ENCODE results near the gene GSC2. TPM values are rescaled to one million over a fixed set of nuclear protein-coding genes. Genes with fewer than 3 reads are reported as not detected.

The GSC2 gene
- not detected for total RNA-seq

GRCh38 chr22:19149991-19150390, at the start of gene GSC2:
GSC2 (minus strand) TSS chr22:19150292; CDS start chr22:19150283, 9 bp downstream.
- no peak for TF ChIP-seq CTCF (IDR thresholded peaks at IDR 0.05; ENCODE audit: low read depth)

GRCh38 chr22:19199479-19199878, 49.4 kb upstream of the GSC2 start:
- TF ChIP-seq CTCF (IDR thresholded peaks at IDR 0.05; ENCODE audit: low read depth) = no peak

GRCh38 chr22:19197997-19198865, 48.1 kb upstream of the GSC2 start:
- no peak for TF ChIP-seq CTCF (IDR thresholded peaks at IDR 0.05; ENCODE audit: low read depth)

GRCh38 chr22:19196841-19197612, 46.9 kb upstream of the GSC2 start:
- no peak for TF ChIP-seq CTCF (IDR thresholded peaks at IDR 0.05; ENCODE audit: low read depth)

GRCh38 chr22:19195796-19196731, 46.0 kb upstream of the GSC2 start:
- no peak for TF ChIP-seq CTCF (IDR thresholded peaks at IDR 0.05; ENCODE audit: low read depth)

GRCh38 chr22:19194766-19195536, 44.9 kb upstream of the GSC2 start:
- no peak for TF ChIP-seq CTCF (IDR thresholded peaks at IDR 0.05; ENCODE audit: low read depth)
